NCI-H2227 (cell line): Measurements from ENCODE around the gene STYX.
"Not testable (repeated sequence)": the region's sequence is repeated elsewhere in the genome, so short reads cannot be mapped to it uniquely, and the experiment has no call there.

Experiments used
- DNase-seq: peaks from one replicate; lab custom pipeline; 2025; ENCODE audit not compliant: unreplicated experiment; lab: John Stamatoyannopoulos, UW

STYX gene

GRCh38 chr14:52724360-52724644 is 5.7 kb upstream of the STYX start:
- DNase-seq, result no peak

- DNase-seq, result not testable (repeated sequence)
These were observed 2.5 kb upstream of the STYX start for GRCh38 chr14:52727509-52727908.

DNA sequence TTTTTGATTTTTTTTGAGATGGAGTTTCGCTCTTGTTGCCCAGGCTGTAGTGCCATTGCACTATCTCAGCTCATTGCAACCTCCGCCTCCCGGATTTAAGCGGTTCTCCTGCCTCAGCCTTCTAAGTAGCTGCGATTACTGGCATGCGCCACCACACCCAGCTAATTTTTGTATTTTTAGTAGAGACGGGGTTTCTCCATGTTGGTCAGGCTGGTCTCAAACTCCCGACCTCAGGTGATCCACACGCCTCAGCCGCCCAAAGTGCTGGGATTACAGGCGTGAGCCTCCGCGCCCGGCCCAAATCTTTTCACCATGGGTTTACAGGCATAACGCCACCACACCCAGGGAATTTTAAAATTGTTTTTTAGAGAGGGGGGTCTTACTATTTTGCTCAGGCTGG is 931 bp upstream of the STYX start:
- DNase-seq, result not testable (repeated sequence)

- no peak for DNase-seq
These were observed 411 bp upstream of the STYX start for GRCh38 chr14:52729585-52729924.

DNA sequence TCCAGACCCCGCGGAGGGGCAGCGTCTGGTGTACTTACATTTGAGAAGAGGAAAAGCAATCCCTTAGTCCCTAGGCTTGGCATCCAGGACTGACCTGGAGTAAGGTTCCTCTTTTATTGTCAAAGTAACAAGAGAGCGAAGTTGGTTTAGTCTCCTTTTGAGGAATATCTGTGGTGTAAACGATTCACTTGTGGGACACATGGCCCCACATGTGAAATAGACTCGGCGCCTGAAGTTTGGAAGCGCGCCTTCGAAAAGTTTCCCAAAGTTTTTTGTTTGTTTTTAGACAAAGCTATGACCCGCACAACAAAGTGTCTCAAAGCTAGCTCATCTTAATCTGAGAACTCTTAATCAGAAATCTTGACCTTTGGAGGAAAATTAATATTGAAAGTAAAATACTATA is 744 bp downstream of the STYX start:
- no peak for DNase-seq

GRCh38 chr14:52733824-52734223 is 3.9 kb downstream of the STYX start:
- DNase-seq, result no peak

DNA sequence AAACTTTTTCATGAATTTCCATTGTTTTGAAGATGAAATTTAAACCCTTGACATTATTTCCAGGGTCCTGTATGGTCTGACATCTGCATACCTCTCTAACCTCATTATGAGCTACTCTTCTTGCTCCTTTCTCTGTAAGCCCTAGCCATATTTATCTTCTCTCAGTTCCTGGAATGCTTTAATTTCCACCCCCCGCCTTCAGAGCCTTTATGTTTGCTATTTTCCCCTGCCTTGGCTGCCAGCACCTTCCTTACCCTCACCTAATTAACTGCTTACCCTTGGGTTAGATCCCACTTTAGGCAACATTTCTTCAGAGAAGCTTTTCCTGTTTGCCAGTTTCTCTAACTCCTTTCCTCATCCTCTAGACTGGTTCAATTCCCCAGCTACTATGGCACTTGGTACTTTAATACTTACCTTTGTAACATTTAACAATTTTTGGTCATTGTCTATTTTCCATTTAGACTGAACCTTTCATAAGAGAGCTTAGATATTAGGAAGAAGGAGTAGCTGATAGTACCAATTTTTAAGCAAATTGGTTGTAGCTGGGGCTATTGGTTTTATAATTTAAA is 6.0 kb downstream of the STYX start:
- no peak for DNase-seq

DNA sequence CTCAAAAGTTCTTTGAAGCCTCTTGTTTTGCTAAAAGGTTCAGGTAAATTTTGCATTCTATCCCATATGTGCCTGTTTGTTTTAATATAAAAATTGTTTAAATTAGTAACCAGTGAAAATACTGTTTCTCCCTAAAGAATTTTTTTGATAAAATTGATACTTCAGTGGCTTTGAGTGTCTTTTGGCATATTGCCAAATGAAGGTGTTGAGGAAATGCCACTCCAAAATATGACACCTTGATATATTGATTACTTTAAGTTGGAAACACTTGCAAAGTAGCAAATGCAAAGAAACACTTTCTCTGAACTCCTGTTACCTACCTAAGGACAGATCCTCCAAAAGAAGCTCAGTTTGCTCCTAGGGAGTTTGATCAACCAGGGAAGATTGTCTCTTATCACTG is 8.4 kb downstream of the STYX start:
- DNase-seq, result no peak

GRCh38 chr14:52740751-52741150 is 10.8 kb downstream of the STYX start:
- no peak for DNase-seq

- no peak for DNase-seq
These were observed 11.9 kb downstream of the STYX start for GRCh38 chr14:52741865-52742264.

- DNase-seq, result no peak
These were observed 18.8 kb downstream of the STYX start for GRCh38 chr14:52748647-52749292.

GRCh38 chr14:52755607-52756316 is 25.8 kb downstream of the STYX start:
- DNase-seq, result no peak

DNA sequence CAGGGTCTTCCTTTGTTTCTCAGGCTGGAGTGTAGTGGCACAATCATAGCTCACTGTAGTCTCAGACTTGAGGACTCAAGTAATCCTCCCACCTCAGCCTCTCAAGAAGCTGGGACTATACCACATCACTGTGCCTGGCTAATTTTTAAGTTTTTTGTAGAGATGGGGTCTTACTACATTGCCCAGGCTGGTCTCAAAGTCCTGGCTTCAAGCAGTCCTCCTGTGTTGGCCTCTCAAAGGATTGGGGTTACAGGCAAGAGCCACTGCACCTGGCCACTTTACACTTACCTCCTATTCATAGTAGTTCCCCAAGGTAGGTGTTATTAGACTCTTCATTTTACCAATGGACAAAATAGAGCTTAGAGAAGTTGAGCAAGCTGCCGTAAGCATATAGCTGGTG is 29.2 kb downstream of the STYX start:
- no peak for DNase-seq

- not testable (repeated sequence) for DNase-seq
These were observed 33.0 kb downstream of the STYX start for GRCh38 chr14:52762923-52763322.

DNA sequence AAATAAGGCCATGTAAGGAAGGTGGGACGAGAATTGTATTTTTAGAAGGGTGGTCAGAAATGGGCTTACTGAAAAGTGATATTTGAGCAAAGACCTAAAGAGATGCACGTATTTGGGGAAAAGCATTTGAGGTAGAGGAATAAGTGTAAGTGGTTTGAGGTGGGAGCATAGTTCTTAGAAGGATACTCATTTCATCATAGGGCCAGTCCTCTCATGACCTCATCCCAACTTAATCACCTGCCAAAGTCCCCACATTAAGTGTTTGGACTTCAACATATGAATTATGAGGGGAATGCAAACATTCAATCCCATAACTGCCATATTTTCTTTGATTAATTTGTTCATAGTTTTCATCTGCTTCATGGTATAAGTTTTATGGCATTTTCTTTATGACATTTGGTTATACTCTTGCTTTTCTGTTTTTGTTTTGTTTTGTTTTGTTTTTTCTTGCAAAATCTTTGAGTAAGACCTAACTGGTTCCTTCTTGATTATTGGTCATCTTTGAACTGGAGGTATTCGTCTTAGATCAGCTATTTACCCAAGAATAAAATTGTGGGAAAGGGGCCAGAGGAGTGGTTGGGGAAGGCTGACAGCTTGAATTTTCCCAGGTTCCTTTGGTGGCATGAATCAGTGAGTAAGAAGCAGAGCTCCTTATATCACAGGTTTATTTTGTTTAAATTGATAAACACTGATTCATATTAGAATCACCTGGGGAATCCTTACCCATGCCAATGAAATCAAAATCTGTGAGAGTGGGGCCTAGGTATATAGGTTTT is 37.3 kb downstream of the STYX start:
- no peak for DNase-seq

GRCh38 chr14:52769887-52770286 is 39.9 kb downstream of the STYX start:
- DNase-seq, result no peak

DNA sequence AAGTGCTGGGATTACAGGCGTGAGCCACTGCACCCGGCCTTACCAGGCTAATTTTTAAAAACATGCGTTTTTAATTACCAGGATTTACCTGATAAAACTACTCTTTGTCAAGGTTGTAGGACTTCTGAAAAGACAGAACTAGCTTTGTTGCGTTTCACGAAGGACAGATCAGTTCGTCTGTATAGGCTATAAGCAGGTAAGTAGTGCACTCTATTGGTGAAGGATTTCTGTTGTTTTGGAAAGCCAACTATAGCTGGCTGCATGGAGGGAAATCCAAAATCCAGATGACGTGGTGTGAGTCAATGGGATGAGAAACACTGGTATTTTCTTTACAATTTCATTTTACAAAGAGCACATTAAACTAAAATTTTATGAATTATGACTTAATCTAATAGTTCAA is 46.9 kb downstream of the STYX start:
- no peak for DNase-seq

- no peak for DNase-seq
These were observed 48.7 kb downstream of the STYX start for GRCh38 chr14:52778702-52779101.

- no peak for DNase-seq
These were observed 50.9 kb downstream of the STYX start for GRCh38 chr14:52780893-52781292.

DNA sequence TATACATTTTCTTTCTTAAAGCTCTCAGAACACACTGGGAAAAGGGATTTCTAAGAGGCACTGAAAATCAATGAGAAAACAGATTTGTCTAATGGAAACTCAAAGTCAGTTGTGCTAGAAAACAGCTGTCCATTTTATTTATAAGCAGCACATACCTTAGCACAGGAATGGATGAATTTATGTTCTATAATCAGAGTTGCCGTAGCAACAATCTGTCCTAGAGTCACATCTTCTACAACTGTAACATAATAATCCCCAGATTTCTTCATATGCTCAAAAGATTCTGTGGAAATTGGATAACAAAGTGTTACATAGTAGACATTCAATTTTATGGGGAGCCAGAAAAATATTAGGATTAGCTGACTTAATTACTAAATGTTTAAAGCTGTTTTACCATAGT is 51.7 kb downstream of the STYX start:
- DNase-seq, result no peak

DNA sequence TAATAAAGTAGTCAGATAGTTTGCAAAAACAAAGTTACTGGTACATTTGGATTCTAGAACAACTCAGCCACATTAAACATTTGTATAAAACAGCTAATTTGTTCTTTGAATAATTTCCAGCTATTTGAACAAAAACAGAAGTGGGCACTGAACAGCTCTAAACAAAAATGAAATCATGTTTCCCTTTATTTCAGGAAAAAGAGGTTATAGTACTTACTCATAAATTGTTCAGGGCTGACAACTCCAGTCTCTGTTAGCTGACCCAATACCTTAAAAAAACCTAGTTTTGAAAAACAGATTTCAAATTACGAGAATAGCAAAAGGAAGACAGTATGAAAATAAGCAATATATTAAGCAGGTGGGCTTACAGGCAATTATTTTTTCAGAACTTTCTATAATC is 53.2 kb downstream of the STYX start:
- no peak for DNase-seq

DNA sequence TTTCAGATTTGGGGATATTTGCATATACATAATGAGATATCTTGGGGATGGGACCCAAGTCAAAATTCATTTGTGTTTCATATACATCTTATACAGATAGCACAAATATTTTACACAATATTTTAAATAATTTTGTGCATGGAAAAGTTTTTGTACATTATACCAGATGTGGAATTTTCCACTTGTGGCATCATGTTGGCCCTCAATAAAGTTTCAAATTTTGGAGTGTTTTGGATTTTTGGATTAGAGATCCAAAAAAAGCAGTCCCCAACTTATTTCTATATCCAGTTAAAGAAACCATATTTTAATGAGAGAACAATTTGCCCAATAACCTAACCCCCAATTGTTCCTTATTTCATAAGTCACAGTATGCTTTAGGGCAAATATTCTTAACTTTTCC is 56.9 kb downstream of the STYX start:
- DNase-seq, result no peak
